Panc1 (cell line): ENCODE measurements around the gene EZH2. TPM values are rescaled to one million over a fixed set of nuclear protein-coding genes. Genes with fewer than 3 reads are reported as not detected.

Experiments used
- ATAC-seq: fragments of 200-7000 bp; cut with Tn5 transposase; 2 replicates; pipeline ENCODE4 v1.9.1; 2020; ENCODE audit warnings: mild to moderate bottlenecking, moderate library complexity
- BruUV-seq: library from RNA; stranded (reverse); fragments of 400-500 nt; replicated peaks from 2 replicates; lab custom pipeline; 2021; lab: Mats Ljungman, UMichigan
- CTCF ChIA-PET: fragments of 300-600 bp; sonication (Branson Sonifier 250); formaldehyde crosslinking; loops from one replicate; lab custom pipeline; 2022; ENCODE audit warnings: antibody characterized with exemption; lab: Charles Lee
- POLR2A ChIA-PET: fragments of 300-600 bp; sonication (Branson Sonifier 250); formaldehyde crosslinking; loops from one replicate; lab custom pipeline; 2022; ENCODE audit warnings: antibody characterized with exemption; lab: Charles Lee
- DNase-seq: peaks from one replicate; pipeline ENCODE4 v3.0.0-alpha.2; 2010; ENCODE audit warnings: low read depth, low spot score
- H3K27ac ChIP-seq: 2 replicates; pipeline ENCODE4 v1.5.1; 2011; ENCODE audit warnings: mild to moderate bottlenecking, low read length, inconsistent platforms
- H3K27me3 ChIP-seq: fragments of 200-500 bp; sonication (Bioruptor generic); 2 replicates; pipeline ENCODE4 v1.6.0; 2014; ENCODE audit warnings: low read length, inconsistent platforms; ENCODE audit not compliant: control insufficient read depth, insufficient read depth
- H3K36me3 ChIP-seq: fragments of 200-500 bp; sonication (Bioruptor generic); 2 replicates; pipeline ENCODE4 v1.5.1; 2014; ENCODE audit warnings: inconsistent platforms, mild to moderate bottlenecking, low read length, moderate library complexity; ENCODE audit not compliant: control insufficient read depth, insufficient read depth
- H3K4me1 ChIP-seq: 2 replicates; pipeline ENCODE4 v1.5.1; 2011; ENCODE audit warnings: inconsistent platforms, mild to moderate bottlenecking, low read length, moderate library complexity; ENCODE audit not compliant: control insufficient read depth, insufficient read depth
- H3K4me3 ChIP-seq, 2 experiments: 2 replicates each; pipeline ENCODE4 v1.5.1; 2011 to 2012; ENCODE audit warnings: low read depth in 2 of 2, low read length in 2 of 2, mild to moderate bottlenecking in 2 of 2, inconsistent platforms in 1 of 2, moderate library complexity in 1 of 2
- H3K9me3 ChIP-seq: fragments of 200-500 bp; sonication (Bioruptor generic); 2 replicates; pipeline ENCODE4 v1.5.1; 2014; ENCODE audit warnings: low read depth, mild to moderate bottlenecking, inconsistent platforms, low read length, moderate library complexity; ENCODE audit not compliant: control insufficient read depth, insufficient read depth
- CTCF ChIP-seq: fragments of 450-650 bp; IDR thresholded peaks from 2 replicates; pipeline ENCODE4 v1.5.1; 2017; ENCODE audit warnings: mild to moderate bottlenecking
- POLR2AphosphoS5 ChIP-seq: IDR thresholded peaks from 2 replicates; pipeline ENCODE4 v1.6.1; 2012; ENCODE audit warnings: mild to moderate bottlenecking, low read depth, low read length, moderate library complexity
- REST ChIP-seq, 2 experiments: IDR thresholded peaks; 2 replicates each; pipeline ENCODE4 v1.6.1; 2011 to 2012; ENCODE audit warnings: low read depth in 2 of 2, control low read depth in 1 of 2, low read length in 1 of 2, mild to moderate bottlenecking in 1 of 2, moderate library complexity in 1 of 2; ENCODE audit not compliant: insufficient read depth in 1 of 2
- SIN3A ChIP-seq: IDR thresholded peaks from 2 replicates; pipeline ENCODE4 v1.6.1; 2012; ENCODE audit warnings: low read depth, mild to moderate bottlenecking, low read length, moderate library complexity, borderline replicate concordance; ENCODE audit not compliant: insufficient read depth
- TCF7L2 ChIP-seq: IDR thresholded peaks from 2 replicates; pipeline ENCODE4 v1.6.1; 2011; ENCODE audit warnings: mild to moderate bottlenecking, low read depth, low read length, inconsistent platforms
- in situ Hi-C: cut with HindIII; loops from 2 replicates; pipeline ENCODE4 v1.10.0; 2016; ENCODE audit warnings: low sequenced_read_pairs, low pct_unique_long_range_greater_than_20kb
- intact Hi-C: fragments of 100-400 bp; cut with micrococcal nuclease; formaldehyde crosslinking; loops from one replicate; pipeline ENCODE4 v1.10.0; 2022; ENCODE audit not compliant: unreplicated experiment
- total RNA-seq: library from RNA; stranded (reverse); gene quantifications from one replicate; pipeline ENCODE4 v1.2.1, GENCODE V29; 2021; ENCODE audit not compliant: unreplicated experiment

EZH2 gene
- total RNA-seq, 1 experiment from 2014 or later: 38.3 TPM

GRCh38 chr7:148882192-148882591 is 1.9 kb downstream of the EZH2 start:
- BruUV-seq: no TSS peak
- Histone ChIP-seq H3K36me3 (no peaks in the 10 kb centered on the region), H3K27ac (peak overlapping the region; percentile 88; the same call in 1 of the 2 replicates), H3K4me3 (peak overlapping the region; percentile 19 to 88), H3K4me1 (peaks cover 16% of the 10 kb centered on the region), H3K27me3 (no peaks in the 10 kb centered on the region), H3K9me3 (no peaks in the 10 kb centered on the region)
- intact Hi-C loops: no loop called here
- no peak for TF ChIP-seq TCF7L2
- TF ChIP-seq POLR2AphosphoS5: no peak
- no peak for TF ChIP-seq REST (IDR thresholded peaks at IDR 0.05; ENCODE audit: insufficient read depth in 1 of 2, low read depth in 2 of 2, low read length in 1 of 2)
- TF ChIP-seq SIN3A: no peak
- no peak for TF ChIP-seq CTCF
- in situ Hi-C loops: no loop called here
- DNase-seq: no peak
- ATAC-seq: no peak
- ChIA-PET POLR2A (no interaction called here), CTCF (no interaction called here)

GRCh38 chr7:148878317-148878716 is 5.8 kb downstream of the EZH2 start:
- no TSS peak for BruUV-seq
- in situ Hi-C loops: no loop called here
- Histone ChIP-seq H3K27ac (no peak overlapping the region), H3K4me1 (peaks cover 23% of the 10 kb centered on the region; the same call in 1 of the 2 replicates), H3K4me3 (no peak overlapping the region), H3K9me3 (no peaks in the 10 kb centered on the region), H3K27me3 (no peaks in the 10 kb centered on the region), H3K36me3 (no peaks in the 10 kb centered on the region)
- intact Hi-C loops: no loop called here
- CTCF ChIA-PET: no interaction called here
- DNase-seq: no peak
- no peak for ATAC-seq
- POLR2A ChIA-PET: no interaction called here
- no peak for TF ChIP-seq REST (IDR thresholded peaks at IDR 0.05; ENCODE audit: insufficient read depth in 1 of 2, low read depth in 2 of 2, low read length in 1 of 2)
- no peak for TF ChIP-seq CTCF
- TF ChIP-seq TCF7L2: no peak
- no peak for TF ChIP-seq SIN3A
- no peak for TF ChIP-seq POLR2AphosphoS5
